Cardiac fibroblast (primary cell): ENCODE measurements around the gene PSG6.
"Not testable (repeated sequence)": the region's sequence is repeated elsewhere in the genome, so short reads cannot be mapped to it uniquely, and the experiment has no call there.

Experiments used
- DNase-seq, 2 donors: peaks; one replicate each; pipeline versions ENCODE4 v3.0.0 to v3.0.0-alpha.2; 2010; ENCODE audit warnings: low read depth in 2 of 2
- H3K4me3 ChIP-seq, 2 donors: replicated peaks in 1 of 2; 1 replicate in 1 of 2; 2 replicates in 1 of 2; pipeline ENCODE4 v1.5.1; 2011; ENCODE audit warnings: low read depth in 2 of 2, low read length in 2 of 2, mild to moderate bottlenecking in 2 of 2, moderate library complexity in 1 of 2
- TF ChIP-seq, protein P1 (sequence below): IDR thresholded peaks from one replicate; pipeline ENCODE4 v1.5.1; 2011; ENCODE audit warnings: low read depth, mild to moderate bottlenecking, low read length, inconsistent platforms

PSG6 gene

DNA sequence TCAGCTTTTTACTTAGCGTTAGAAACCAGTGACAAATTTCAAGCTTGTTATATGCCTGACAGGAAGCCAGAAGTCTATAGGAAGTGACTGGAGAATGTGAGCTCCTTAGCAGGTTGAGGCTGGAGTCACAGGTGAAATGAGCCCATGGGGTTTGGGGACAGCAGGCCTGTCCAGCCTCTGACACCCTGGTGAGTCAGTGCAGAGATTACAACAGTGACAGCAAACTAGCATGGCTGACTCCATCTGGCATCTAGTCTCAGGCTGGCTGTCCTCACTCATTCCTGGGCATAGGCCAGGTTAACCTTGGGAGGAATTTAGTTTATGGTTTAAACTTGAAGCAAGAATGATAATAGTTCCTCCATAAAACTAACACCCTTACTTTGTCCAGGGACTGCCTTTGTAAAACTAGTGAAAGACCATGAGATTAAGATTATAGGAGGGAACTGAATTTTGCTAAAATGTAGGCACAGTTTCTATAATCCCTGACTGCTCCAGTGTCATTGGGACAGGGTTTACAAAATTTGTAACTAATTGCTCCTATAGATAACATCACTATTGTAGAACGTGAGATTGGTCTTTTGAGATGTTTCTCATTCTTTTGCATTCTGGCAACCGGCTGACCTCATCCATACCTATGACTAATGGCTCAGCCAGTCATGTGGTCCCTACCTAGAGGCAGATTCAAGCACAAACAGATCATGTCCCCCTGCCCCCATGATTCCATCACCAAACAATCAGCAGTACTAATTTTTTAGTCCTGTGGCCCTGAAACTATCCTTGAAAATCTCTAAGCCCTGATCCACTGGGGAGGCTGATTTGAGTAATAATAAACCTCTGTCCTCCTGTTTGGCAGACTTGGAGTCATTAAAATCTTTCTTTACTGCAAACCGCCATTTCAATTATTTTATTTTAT, 42.5 kb downstream of the PSG6 start:
- H3K4me3 ChIP-seq, result not testable (repeated sequence)
- peak; percentile 8 to 78 for DNase-seq

DNA sequence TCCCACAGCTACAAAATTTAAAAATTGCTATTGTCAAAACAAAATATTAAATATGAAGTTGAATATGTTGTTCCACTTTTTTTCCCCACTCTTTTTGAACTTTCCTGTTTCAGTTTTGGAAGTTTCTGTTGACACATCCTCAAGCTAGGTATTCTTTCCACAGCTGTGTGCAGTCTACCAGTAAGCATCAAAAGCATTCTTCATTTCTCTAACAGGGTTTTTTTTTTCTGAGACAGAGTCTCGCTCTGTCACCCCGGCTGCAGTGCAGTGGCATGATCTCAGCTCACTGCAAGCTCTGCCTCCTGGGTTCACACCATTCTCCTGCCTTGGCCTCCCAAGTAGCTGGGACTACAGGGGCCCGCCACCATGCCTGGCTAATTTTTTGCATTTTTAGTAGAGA, 43.6 kb downstream of the PSG6 start:
- not testable (repeated sequence) for DNase-seq, H3K4me3 ChIP-seq

DNA sequence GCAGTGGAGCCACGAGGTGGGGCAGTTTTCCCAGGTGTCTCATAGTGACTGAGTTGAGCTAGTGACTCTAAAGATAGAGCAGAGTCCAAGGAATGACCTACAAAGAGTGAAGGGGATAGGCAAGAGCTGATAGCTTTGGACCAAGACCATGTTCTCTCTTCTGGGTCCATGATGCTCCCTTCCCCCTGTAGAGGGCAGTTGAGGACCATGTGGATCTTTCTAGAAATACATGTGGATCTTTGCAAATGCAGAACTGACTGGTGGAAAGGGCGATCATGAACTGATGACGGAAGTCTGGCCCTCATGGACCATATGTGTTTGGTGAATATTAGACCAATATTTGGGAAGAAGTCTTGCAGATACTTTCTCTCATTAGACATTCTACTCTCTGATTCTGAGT, 45.1 kb downstream of the PSG6 start:
- no peak for DNase-seq

DNA sequence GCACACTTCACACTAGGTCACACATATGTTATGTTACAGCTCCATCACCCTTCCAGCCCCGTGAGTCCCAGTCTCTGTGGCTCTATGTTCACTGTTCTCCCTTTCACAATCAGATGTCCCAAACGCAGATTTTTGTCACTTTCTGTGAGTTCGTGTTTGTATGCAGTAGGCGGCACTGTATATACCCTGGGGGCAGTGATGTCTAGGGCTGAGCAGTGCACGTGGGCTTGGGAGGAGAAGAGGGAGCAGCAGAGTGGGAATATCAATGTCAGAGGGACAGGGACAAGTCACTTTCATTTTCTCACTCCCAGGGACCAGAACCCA, 60.2 kb downstream of the PSG6 start:
- no peak overlapping the region for H3K4me3 ChIP-seq
- TF ChIP-seq, protein P1, sequence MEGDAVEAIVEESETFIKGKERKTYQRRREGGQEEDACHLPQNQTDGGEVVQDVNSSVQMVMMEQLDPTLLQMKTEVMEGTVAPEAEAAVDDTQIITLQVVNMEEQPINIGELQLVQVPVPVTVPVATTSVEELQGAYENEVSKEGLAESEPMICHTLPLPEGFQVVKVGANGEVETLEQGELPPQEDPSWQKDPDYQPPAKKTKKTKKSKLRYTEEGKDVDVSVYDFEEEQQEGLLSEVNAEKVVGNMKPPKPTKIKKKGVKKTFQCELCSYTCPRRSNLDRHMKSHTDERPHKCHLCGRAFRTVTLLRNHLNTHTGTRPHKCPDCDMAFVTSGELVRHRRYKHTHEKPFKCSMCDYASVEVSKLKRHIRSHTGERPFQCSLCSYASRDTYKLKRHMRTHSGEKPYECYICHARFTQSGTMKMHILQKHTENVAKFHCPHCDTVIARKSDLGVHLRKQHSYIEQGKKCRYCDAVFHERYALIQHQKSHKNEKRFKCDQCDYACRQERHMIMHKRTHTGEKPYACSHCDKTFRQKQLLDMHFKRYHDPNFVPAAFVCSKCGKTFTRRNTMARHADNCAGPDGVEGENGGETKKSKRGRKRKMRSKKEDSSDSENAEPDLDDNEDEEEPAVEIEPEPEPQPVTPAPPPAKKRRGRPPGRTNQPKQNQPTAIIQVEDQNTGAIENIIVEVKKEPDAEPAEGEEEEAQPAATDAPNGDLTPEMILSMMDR, result no peak
- DNase-seq, result no peak

More for the DNA sequence above, 45.1 kb downstream of the PSG6 start:
- H3K4me3 ChIP-seq, result no peak overlapping the region
- TF ChIP-seq, protein P1, result no peak

DNA sequence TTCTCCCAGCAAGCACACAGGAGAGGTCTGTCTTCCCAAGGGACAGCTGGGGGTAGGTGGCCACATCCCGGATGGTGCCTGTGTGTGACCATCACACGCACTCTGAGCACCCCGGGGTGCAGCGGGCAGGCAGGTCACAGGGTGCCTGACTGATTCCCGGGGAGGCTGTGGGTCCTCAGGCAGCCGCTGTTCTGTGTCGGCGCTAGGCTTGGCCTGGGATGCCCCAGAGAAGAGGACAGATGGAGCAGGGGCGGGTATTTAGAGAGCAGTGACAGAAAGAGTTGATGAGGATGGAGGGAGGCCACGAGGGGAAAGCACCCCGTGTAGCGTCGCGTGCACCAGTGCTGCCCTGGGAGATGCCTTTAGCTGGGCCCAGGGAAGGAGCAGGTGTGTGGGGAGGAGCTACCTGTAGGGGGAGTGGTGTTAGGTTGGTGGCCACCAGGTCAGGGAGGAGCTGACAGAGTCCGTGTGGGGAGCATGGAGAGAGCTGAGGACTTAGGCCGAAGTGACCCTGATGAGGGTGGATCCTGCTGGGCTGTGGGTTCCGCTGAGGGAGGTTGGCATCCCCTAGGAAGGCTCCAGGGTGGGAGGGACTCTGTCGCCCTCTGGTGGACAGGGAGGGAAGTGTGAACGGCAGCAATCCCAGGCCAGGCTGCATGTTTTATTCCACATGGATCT, 60.7 kb downstream of the PSG6 start:
- TF ChIP-seq, protein P1, result peak; percentile 71
- not testable (repeated sequence) for H3K4me3 ChIP-seq
- DNase-seq, result peak in 1 of 2 donors; percentile 43

DNA sequence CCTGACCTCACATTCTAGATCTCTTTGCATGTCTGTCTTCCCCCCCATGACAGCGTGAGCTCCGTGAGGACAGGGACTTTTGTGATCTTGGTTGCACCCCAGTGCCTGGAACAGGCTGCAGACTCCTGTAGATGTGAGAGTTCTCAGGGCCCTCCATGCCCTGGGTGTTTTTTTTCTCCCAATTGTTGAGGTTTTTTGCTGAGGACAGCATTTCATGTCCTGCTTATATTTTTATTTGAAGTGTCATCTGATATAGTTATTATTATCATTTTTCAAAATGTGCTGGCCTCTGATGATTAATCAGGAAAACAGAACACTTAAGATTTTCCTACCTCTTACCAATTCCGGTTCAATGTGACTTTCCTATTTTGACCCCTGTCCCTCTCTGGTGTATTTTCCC, 62.9 kb downstream of the PSG6 start:
- not testable (repeated sequence) for DNase-seq, H3K4me3 ChIP-seq

DNA sequence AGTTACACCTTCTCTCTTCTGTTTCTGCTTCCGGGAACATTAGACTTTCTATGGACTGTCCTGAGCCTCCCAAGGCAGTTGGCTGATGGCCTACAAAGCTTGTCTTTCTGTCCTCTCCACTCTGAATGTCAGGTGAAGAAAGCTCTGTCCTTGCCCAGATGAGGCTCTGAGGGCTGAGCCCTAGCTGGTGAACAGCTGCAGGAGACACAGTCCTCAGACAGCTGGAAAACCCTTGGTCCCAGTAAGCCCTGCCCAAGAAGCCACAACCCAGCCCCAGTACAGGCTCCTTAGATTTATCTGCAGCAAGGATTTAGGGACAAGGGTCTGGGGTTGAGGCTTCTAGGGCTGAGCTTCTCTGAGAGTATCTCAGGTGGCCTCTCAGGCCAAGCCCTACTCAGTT, 64.5 kb downstream of the PSG6 start:
- DNase-seq, H3K4me3 ChIP-seq: not testable (repeated sequence)

DNA sequence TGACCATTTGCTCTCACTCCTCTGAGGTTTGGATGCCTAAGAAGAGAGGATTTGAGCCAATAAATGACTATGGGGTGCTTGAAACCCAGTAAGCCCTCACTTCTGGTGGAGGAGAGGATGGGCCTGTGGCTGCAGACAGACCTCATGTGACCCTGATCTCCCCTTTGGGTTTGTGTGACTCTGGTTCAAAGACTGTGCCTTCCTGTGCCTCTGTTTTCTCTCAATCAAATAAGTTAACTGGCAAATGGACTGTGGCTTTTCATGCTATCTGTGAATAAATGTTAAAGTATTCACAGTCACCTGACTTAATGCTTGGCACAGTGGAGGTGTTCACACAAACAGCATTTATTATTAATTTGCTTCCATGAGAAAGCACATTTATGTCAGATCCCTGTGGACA, 64.9 kb downstream of the PSG6 start:
- peak in 1 of 2 donors; percentile 3 for DNase-seq
- H3K4me3 ChIP-seq, result not testable (repeated sequence)
